ENCODE measurements around the gene TEKT3.

The TEKT3 gene

GRCh38 chr17:15260376-15261257 lies 80.8 kb downstream of the TEKT3 start:
- H3K4me3 ChIP-seq (ENCODE audit: low read depth, low read length): peak overlapping the region; percentile 81
- in situ Hi-C loops (cut with HindIII; ENCODE audit: low sequenced_read_pairs): loop anchor here (25.0 kb wide), 1 partner anchor 227 kb away; no protein-coding TSS in a partner anchor
- peak; percentile 77 for DNase-seq (ENCODE audit: low read depth)
- TF ChIP-seq, protein P1, sequence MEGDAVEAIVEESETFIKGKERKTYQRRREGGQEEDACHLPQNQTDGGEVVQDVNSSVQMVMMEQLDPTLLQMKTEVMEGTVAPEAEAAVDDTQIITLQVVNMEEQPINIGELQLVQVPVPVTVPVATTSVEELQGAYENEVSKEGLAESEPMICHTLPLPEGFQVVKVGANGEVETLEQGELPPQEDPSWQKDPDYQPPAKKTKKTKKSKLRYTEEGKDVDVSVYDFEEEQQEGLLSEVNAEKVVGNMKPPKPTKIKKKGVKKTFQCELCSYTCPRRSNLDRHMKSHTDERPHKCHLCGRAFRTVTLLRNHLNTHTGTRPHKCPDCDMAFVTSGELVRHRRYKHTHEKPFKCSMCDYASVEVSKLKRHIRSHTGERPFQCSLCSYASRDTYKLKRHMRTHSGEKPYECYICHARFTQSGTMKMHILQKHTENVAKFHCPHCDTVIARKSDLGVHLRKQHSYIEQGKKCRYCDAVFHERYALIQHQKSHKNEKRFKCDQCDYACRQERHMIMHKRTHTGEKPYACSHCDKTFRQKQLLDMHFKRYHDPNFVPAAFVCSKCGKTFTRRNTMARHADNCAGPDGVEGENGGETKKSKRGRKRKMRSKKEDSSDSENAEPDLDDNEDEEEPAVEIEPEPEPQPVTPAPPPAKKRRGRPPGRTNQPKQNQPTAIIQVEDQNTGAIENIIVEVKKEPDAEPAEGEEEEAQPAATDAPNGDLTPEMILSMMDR (IDR thresholded peaks at IDR 0.05; ENCODE audit: low read depth, low read length, missing control alignments): peak; percentile 59

- no peak overlapping the region for H3K4me3 ChIP-seq (ENCODE audit: low read depth, low read length)
- no peak for DNase-seq (ENCODE audit: low read depth)
- in situ Hi-C loops (cut with HindIII; ENCODE audit: low sequenced_read_pairs): loop anchor here (25.0 kb wide), 1 partner anchor 229 kb away; no protein-coding TSS in a partner anchor
- TF ChIP-seq, protein P1 (IDR thresholded peaks at IDR 0.05; ENCODE audit: low read depth, low read length, missing control alignments): no peak
Observed at GRCh38 chr17:15257796-15258512, 83.4 kb downstream of the TEKT3 start.

DNA sequence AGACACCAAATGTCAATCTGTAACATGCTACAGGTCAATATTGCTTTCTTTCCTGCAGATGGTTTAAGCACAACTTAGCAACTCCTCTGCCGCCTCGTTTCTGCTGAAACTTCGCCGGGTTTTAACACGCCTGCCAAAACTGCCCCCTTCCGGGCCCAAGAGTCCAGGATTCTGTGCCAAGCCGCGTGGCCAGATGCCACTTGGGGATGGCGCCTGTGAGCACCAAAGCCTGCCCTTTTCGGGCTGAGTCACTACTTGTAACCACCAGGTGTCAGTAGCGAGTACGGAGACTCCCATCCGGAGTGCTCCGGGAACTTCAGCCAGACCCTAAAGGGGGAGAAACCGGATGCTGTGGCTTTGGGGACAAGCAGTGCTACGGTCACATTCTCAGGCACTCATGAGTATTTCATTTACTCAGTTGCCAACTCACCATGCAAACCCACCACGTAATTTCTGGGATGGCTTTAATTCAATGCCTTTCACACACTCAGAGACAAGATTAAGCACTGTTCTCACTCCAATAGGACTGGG lies 84.1 kb downstream of the TEKT3 start:
- no peak overlapping the region for H3K4me3 ChIP-seq (ENCODE audit: low read depth, low read length)
- in situ Hi-C loops (cut with HindIII; ENCODE audit: low sequenced_read_pairs): loop anchor here (25.0 kb wide), 1 partner anchor 230 kb away; no protein-coding TSS in a partner anchor
- peak; percentile 66 for DNase-seq (ENCODE audit: low read depth)
- TF ChIP-seq, protein P1 (IDR thresholded peaks at IDR 0.05; ENCODE audit: low read depth, low read length, missing control alignments): peak; percentile 92

- no peak overlapping the region for H3K4me3 ChIP-seq (ENCODE audit: low read depth, low read length)
- DNase-seq (ENCODE audit: low read depth): no peak
- in situ Hi-C loops (cut with HindIII; ENCODE audit: low sequenced_read_pairs): loop anchor here (25.0 kb wide), 1 partner anchor 231 kb away; no protein-coding TSS in a partner anchor
- TF ChIP-seq, protein P1 (IDR thresholded peaks at IDR 0.05; ENCODE audit: low read depth, low read length, missing control alignments): no peak
Observed at GRCh38 chr17:15256689-15257088, 84.7 kb downstream of the TEKT3 start.

DNA sequence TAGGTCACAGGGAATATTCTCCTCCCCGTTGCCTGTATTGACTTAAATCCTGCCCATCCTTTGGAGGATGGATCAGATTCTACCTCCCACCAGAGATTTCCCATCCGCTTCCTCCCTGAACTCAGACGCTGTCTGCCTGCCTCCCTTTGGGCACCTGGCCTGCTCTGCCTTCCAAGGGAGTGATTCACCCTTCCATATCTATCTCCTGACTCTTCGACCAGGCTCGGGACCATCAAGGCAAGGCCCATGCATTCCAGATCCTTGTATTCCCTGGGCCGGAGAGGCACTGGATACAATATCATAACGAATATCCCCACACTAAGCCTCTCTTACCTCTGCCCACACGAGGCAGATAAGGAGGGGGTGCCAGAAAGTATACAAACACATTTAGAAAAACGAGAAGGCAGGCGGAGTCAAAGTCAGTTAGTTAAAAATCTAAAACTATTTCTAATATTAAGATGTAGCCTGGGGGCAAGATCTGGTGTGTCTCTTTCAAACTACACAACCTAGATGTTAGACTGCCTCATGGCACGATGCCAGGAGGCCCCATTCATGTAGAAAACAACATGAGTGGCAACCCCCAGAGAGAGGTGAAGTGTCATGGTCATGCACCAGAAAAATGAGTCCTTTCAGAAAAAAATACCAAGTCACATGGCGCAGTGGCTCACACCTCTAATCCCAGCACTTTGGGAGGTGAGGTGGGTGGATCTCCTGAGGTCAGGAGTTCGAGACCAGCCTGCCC lies 85.5 kb downstream of the TEKT3 start:
- in situ Hi-C loops (cut with HindIII; ENCODE audit: low sequenced_read_pairs): loop anchor here (25.0 kb wide), 1 partner anchor 231 kb away; no protein-coding TSS in a partner anchor
- TF ChIP-seq, protein P1 (IDR thresholded peaks at IDR 0.05; ENCODE audit: low read depth, low read length, missing control alignments): no peak
- no peak overlapping the region for H3K4me3 ChIP-seq (ENCODE audit: low read depth, low read length)
- no peak for DNase-seq (ENCODE audit: low read depth)
